Putamen (tissue), 1 donor: ENCODE results near the gene PTPRD.
A peak's percentile ranks its signal among the peaks of the same experiment; 100 is the strongest.

ENCODE experiments used
- DNase-seq: peaks from one replicate; pipeline ENCODE4 v3.0.0-alpha.2; 2016; ENCODE audit warnings: low spot score

The PTPRD gene

DNA sequence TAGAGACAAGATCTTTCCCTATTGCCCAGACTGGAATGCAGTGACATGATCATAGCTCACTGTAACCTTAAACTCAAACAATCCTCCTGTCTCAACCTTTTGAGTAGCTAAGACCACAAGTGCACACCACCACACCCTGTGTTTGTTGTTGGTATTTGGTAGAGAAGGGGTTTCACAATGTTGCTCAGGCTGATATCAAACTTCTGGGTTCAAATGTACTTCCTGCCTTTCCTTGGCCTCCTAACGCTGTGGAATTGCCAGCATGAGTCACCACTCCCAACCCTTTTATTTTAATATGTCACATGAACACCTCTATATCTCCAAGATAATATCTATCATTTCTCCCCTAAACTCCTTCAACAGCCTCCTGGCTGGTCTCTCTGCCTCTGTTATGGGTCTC lies 719.0 kb downstream of the PTPRD start:
- DNase-seq = no peak

- no peak for DNase-seq
These were observed 720.6 kb downstream of the PTPRD start for GRCh38 chr9:9892217-9892616.

DNA sequence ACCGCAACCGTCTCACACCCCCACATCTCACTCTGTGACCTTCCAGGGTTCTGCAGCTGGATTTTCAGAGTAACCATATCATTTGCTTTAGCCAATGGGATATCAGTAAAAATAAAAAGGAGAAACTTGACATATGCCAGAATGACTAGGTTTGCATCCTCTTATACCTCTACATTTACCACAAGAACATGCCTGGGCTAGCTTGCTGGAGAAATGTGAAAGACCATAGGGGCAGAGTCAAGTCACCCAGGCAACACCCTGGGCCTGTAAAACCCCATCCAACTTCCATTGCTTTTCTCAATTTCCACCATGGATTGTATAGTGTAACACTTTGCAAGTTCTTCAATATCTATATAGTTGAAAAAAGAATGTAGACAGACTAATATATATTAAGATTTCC lies 731.1 kb downstream of the PTPRD start:
- DNase-seq = no peak

GRCh38 chr9:9874270-9874669 lies 738.5 kb downstream of the PTPRD start:
- no peak for DNase-seq

DNA sequence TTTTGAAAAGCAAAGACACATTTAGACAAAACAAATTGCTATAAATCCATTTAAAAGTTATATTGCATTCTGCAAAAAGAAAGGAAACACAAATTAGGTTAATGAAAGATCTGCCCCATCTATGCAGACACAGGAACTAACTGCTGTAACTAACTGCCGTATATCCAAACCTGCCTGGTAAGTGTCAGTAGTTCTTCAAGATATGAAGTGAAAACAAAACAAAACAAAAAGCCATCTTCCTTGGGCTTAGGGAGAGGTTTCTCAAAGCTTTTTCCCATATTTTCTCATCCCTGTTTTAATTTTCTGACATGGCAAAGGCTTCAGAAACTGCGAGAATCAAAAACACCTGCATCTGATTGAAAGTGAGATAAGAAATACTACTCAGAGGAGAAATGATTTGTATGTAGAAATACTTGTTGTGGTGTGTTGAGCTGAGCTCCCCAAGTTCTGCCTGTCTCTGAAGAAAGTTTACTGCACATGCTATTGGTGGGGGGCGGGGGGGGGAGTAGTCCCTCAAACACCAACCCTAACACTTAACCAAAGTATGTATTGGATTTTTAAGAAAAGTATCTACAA lies 750.5 kb downstream of the PTPRD start:
- no peak for DNase-seq

DNA sequence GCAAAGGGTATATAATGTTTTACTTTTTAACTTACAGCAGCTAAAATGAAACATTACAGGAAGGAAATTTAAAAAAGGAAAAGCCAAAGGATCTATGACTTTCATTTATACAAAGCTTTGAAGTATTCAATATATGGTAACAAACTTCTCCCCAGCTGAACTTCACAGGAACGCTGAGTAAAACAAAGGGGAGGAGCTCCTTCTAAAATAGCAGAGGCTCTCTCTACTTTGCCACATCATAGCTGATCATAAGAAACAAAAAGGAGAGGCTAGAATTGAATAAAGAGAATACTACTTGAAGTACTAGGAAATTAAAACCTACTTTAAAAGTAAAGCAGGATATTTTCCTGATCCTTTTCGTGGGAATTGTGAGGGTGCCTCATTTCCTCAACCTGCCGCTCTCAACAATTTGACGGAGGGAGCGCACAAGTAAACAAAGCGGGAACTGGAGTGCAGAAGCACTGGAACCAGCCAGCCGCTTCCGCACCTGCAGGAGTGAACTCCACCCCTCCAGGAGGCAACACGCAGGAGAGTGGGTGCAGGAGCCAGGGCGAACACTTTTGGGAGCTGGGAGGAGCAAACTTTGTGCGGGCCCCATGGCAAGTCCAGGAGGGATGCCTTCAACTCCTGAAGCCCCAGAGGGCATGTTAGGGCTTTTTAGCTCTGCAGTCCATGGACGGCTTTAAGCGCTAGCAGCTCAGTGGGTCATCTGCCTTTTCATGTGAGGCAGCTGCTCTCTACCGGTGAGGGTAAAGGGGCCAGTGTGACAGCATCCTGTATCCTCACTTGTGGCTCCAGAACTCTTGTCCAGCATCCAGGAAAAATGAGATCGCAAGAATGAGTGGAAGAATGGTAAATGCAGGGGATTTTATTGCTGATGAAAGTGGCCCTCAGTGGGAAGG lies 757.4 kb downstream of the PTPRD start:
- DNase-seq = no peak

DNA sequence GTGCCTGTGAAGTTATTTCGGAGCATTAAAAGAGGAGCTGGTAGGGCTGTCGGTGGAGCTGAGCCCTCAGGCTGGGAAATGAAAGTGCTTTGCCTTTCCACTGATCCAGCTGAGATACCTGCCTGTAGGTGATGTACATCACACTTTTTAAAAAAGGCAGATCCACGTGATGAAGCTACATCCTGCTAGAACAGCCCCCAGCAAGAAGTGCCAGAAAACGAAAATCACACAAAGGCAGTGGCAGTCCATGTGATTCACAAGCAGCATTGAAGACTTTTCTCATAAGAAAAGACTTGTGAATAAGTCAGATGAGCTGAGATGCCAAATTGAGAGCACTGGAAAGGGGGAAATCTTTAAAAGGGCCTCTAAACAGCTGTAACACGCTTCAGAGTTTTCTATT lies 765.1 kb downstream of the PTPRD start:
- no peak for DNase-seq

- DNase-seq = no peak
These were observed 766.2 kb downstream of the PTPRD start for GRCh38 chr9:9846557-9846956.

- DNase-seq = no peak
These were observed 792.4 kb downstream of the PTPRD start for GRCh38 chr9:9820436-9820835.

DNA sequence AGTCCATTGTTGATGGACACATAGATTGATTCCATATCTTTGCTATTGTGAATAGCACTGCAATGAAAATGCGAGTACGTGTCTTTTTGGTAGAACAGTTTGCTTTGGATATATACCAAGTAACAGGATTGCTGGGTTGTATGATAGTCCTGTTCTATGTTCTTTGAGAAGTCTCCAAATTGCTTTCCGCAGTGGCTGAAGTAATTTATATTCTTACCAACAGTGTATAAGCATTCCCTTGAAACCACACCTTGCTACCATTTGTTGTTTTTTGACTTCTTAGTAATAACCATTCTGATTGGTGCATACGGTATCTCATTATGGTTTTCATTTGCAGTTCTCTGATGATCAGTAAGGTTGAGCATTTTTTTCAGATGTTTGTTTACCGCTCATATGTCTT lies 792.9 kb downstream of the PTPRD start:
- DNase-seq = no peak

DNA sequence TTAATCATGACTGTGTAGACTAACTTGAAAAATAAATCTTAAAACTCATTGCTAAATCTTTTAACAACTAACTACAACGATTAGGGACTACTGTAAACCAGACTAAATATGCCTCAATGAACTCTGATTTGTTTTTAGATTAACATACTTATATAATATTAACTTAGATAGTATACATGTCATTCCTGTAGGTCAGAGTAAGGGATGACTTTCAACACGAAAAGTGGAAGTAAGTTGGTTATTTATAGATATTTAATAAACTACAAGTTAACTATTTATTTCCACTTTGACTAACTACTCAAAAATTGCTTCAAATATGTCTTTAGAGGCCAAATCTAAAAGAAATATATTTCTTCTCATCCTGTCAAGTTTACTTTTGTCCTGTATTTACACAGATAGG lies 795.6 kb downstream of the PTPRD start:
- no peak for DNase-seq

- no peak for DNase-seq
These were observed 808.7 kb downstream of the PTPRD start for GRCh38 chr9:9804109-9804508.

DNA sequence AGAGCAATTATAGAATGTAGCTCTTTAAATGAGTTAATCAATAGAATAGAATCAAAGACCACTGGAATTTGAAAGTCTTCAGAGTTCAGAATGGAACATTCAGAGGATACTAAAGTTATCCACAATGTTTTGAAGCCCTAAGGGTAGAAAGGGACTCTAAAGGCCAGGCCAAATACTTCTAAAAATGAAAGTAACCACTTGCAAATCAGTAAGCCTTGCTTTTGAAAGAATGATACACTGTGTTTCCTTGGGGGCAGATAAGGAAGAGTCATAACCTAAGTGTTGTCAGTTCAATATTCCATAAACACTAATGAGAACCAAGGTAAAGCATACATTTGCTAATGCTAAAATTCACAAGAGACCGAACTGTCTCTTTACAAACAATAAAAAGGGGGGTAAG lies 813.5 kb downstream of the PTPRD start:
- no peak for DNase-seq

DNA sequence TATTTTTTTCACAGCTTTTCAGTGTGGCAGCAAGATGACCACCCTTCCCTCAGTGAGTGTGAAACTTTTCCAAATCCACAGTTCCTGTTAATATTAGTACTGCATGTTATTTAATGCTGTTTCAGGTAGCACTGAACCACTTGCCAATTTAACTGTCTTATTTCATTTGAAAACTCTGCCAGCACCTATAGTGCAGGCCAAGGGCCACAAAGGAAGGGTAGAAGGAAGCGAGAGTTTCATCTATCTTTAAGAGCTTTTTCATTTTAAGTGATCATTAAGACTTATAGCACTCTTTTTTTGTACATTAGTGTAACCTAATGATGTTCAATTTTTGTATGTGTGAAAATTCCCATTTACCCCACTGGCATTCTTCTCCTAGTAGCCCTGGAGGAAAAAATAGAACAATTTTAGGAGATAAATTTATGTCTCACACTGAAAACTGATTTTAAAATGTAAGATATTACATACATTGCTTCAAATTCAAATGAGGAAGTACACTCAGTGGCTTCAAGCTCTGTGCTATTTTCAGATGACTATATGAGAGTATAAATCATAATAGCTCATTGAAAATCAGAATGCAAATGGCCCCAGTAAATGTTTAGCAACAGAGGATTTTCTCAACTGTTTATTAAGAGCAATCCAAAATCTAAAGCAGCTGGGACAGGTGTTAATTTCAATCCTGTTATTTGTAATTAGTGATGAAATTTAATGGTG lies 820.5 kb downstream of the PTPRD start:
- no peak for DNase-seq

DNA sequence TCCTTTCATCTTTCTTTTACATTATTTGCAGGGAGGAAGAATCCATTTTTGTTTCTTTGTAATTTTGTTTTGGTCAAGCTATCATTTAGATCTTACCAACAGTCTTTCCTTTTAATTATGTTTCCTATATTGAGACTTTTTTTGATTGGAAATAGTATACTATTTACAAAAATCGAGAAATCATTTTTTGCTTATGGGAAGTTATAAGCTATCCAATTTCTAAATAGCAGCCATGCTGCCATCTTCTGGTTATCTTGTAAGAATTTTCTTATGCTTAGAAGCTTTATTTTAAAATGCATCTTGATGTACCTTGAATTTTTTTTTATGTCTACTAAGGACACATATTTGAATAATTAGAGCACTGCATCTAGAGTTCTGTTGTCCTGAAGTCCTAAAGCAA lies 821.2 kb downstream of the PTPRD start:
- peak; percentile 23 for DNase-seq

GRCh38 chr9:9790216-9790872 lies 822.5 kb downstream of the PTPRD start:
- DNase-seq = peak; percentile 34

DNA sequence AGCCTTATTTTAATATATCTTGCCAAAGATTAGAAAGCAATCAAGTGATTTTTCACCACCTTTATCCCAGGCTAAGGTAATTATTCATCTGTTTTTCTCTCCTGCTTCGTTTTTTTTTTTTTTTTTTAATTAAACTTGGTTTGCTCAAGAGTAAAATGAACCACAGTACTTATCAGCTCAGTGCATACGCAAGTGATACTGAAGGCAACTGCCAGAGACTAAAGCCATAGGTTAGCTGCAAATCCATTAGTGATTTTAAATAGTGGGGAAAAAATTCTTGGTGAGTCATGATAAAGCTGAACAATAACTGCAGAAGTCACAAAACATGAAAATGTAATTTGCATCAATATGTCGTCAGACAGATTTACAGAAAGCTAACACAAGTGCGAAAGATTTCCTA lies 829.1 kb downstream of the PTPRD start:
- no peak for DNase-seq

DNA sequence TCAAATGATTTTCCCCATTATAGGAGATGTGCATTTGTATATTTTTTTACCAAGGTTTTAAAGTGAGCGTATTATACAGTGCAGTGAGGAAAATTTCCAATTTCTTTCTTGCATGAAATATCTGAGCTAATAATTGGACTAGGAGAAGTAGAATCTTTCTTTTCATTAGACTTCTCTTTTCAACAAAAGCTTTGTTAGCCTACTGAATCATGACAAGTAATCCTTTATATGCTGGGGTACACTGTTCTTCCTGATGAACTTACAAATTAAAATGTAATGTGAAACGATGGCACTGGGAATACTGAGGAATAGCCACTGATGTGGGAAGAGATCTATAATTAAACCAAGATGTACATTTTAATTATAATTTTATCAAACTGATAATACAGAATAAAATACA lies 829.6 kb downstream of the PTPRD start:
- DNase-seq = no peak

DNA sequence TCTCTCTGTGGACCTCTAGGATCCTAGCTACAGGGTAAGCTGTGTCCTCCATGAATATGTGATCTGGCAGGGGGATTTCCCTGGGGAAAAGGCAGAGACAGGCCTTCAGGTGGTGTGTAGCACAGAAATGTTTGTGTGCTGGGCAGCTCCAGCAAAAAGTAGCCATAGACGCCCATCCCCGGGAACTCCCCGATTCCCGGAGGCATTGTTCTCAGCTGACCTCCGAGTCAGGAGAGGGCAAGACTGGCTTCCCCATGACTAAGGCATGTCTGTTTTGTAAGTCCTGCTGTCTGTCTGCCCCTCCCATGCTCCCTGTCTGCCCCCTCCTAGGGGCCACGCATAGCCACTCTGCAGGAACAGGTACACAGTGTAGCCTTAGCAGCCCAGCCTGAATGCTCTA lies 834.5 kb downstream of the PTPRD start:
- no peak for DNase-seq

DNA sequence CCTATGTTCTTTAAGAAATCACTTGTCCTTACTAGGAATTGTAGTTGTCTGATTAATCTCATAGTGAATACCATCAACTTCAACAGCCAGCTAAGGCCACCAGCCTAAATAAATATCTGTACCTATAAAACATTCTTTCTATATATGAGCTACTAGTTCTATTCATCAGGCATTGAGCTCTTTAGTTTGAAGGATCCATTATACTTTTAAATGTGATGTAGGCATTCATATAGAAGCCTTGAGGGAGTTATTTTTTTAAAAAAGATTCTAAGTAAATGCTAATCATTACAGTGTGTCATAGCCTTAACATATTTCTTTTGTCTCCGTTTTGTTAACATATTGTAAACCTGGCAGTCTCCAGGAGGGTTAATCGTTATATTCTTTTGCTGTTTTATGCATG lies 838.3 kb downstream of the PTPRD start:
- no peak for DNase-seq

- no peak for DNase-seq
These were observed 841.5 kb downstream of the PTPRD start for GRCh38 chr9:9771314-9771713.

DNA sequence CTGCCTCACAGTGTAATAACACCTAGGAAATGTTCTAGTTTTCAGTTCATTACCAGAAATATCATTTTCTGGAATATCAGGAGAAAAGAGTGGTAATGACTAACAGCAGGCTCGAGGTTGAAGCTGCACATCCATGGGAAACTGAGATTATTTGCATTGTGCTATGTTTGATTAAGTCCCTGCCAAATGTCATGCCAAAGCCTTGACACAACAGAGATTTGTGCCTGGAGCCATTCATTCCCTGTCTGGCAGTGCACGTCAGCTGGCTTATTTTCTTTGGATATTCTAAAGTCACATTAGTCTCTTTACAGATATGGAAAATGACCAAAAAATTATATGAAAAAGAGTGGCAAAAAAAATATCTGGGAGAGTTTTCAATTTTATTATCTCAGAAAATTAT lies 848.0 kb downstream of the PTPRD start:
- DNase-seq = no peak

DNA sequence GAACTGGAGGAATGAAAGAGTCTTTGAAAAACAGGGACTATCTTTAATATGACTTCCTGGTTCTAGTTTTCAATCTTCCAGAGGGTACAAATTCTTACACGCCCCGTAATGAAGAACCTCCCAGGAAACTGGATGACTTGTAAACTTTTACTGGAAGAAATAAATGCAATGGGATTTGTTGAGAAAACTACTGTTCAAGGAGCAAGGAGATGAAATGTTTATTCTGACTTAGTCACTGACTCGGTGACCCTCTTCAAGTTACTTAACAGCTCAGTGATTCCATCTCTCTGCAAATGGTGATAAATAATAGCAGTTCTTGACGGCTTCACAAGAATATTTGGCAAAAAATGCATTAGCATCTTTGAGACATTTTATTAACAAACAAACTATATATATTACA lies 858.6 kb downstream of the PTPRD start:
- no peak for DNase-seq
